ENCODE data around the gene ACSL4.

DNA sequence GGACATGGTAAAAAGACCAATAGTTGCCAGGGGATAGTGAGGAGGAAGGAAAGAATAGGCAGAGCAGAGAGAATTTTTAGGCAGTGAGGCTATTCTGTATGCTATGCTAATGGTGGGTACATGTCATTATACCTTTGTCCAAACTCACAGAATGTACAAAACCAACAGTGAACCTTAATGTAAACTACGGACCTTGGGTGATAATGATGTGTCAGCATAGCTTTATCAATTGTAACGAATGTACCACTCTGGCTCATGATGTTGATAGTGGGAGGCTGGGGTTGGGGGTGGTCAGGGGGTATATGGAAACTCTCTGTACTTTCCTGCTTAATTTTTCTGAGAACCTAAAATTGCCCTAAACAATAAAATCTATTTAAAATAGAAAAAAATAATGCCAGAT is 37.7 kb upstream of the ACSL4 start:
- TF ChIP-seq, protein P1, sequence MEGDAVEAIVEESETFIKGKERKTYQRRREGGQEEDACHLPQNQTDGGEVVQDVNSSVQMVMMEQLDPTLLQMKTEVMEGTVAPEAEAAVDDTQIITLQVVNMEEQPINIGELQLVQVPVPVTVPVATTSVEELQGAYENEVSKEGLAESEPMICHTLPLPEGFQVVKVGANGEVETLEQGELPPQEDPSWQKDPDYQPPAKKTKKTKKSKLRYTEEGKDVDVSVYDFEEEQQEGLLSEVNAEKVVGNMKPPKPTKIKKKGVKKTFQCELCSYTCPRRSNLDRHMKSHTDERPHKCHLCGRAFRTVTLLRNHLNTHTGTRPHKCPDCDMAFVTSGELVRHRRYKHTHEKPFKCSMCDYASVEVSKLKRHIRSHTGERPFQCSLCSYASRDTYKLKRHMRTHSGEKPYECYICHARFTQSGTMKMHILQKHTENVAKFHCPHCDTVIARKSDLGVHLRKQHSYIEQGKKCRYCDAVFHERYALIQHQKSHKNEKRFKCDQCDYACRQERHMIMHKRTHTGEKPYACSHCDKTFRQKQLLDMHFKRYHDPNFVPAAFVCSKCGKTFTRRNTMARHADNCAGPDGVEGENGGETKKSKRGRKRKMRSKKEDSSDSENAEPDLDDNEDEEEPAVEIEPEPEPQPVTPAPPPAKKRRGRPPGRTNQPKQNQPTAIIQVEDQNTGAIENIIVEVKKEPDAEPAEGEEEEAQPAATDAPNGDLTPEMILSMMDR (IDR thresholded peaks at IDR 0.05) = no peak
- TF ChIP-seq POLR2A (IDR thresholded peaks at IDR 0.05) (no peak), POLR2AphosphoS5 (IDR thresholded peaks at IDR 0.05) (no peak)

Data from breast epithelium (tissue), 3 donors.